SK-N-SH (cell line): ENCODE data around the gene TBCD. TPM values are rescaled to one million over a fixed set of nuclear protein-coding genes. Genes with fewer than 3 reads are reported as not detected.

Source experiments
- CTCF ChIA-PET: fragments of 300-600, 350-600 bp; formaldehyde crosslinking; extraction: SDS; loops from one replicate; lab custom pipeline; 2021; lab: Yijun Ruan, JAX
- POLR2A ChIA-PET: fragments of 350-600 bp; sonication (Branson Sonifier 250); formaldehyde crosslinking; extraction: SDS; loops from one replicate; lab custom pipeline; 2020; ENCODE audit warnings: antibody characterized with exemption, inconsistent platforms; lab: Yijun Ruan, JAX
- DNase-seq: peaks from one replicate; pipeline ENCODE4 v3.0.0; 2012
- H2AFZ ChIP-seq: fragments of 200-600 bp; sonication (generic); 2 replicates; pipeline ENCODE4 v1.8.1; 2016; ENCODE audit warnings: antibody characterized with exemption, mild to moderate bottlenecking, low read depth
- H3F3A ChIP-seq: fragments of 200-600 bp; sonication (generic); replicated peaks from 2 replicates; pipeline ENCODE3; 2016; ENCODE audit warnings: antibody characterized with exemption, mild to moderate bottlenecking; ENCODE audit not compliant: insufficient read depth
- H3K27ac ChIP-seq, 2 experiments: fragments of 200-500 bp in 1 of 2; fragments of 200-600 bp in 1 of 2; sonication (Bioruptor generic) in 1 of 2; sonication (generic), shearing (Covaris generic) in 1 of 2; 2 replicates each; pipeline versions ENCODE4 v1.5.1 to v1.6.1; 2014 to 2016; ENCODE audit warnings: low read depth in 2 of 2, inconsistent platforms in 1 of 2, low read length in 1 of 2, mild to moderate bottlenecking in 1 of 2, mixed read lengths in 1 of 2
- H3K27me3 ChIP-seq: fragments of 200-600 bp; sonication (generic), shearing (Covaris generic); 2 replicates; pipeline ENCODE4 v1.6.1; 2016; ENCODE audit warnings: mixed run types; ENCODE audit not compliant: insufficient read depth
- H3K36me3 ChIP-seq, 2 experiments: fragments of 200-500 bp in 1 of 2; fragments of 200-600 bp in 1 of 2; sonication (Bioruptor generic) in 1 of 2; sonication (generic) in 1 of 2; replicated peaks in 1 of 2; 2 replicates each; pipeline versions ENCODE3 to v1.5.1; 2014 to 2016; ENCODE audit warnings: low read length in 1 of 2, mild to moderate bottlenecking in 1 of 2; ENCODE audit not compliant: insufficient read depth in 2 of 2, control insufficient read depth in 1 of 2
- H3K4me1 ChIP-seq, 2 experiments: fragments of 200-500 bp in 1 of 2; fragments of 200-600 bp in 1 of 2; sonication (Bioruptor generic) in 1 of 2; sonication (generic), shearing (Covaris generic) in 1 of 2; 2 replicates each; pipeline versions ENCODE4 v1.5.1 to v1.6.1; 2014 to 2016; ENCODE audit warnings: low read depth in 1 of 2, low read length in 1 of 2, mixed run types in 1 of 2; ENCODE audit not compliant: insufficient read depth in 2 of 2, control insufficient read depth in 1 of 2
- H3K4me2 ChIP-seq: fragments of 200-600 bp; sonication (generic), shearing (Covaris generic); 2 replicates; pipeline ENCODE4 v1.6.1; 2017; ENCODE audit warnings: mixed run types
- H3K4me3 ChIP-seq, 2 experiments: fragments of 200-500 bp in 1 of 2; fragments of 200-600 bp in 1 of 2; sonication (Bioruptor generic) in 1 of 2; sonication (generic), shearing (Covaris generic) in 1 of 2; 2 replicates each; pipeline versions ENCODE4 v1.5.1 to v1.8.1; 2014 to 2016; ENCODE audit warnings: low read depth in 2 of 2, inconsistent platforms in 1 of 2, low read length in 1 of 2, mild to moderate bottlenecking in 1 of 2, mixed read lengths in 1 of 2, moderate library complexity in 1 of 2
- H3K79me2 ChIP-seq: fragments of 200-600 bp; sonication (generic); 2 replicates; pipeline ENCODE4 v1.8.1; 2017; ENCODE audit warnings: mild to moderate bottlenecking; ENCODE audit not compliant: insufficient read depth
- H3K9ac ChIP-seq: fragments of 200-600 bp; sonication (generic); 2 replicates; pipeline ENCODE4 v1.6.1; 2017; ENCODE audit warnings: mixed run types
- H3K9me2 ChIP-seq: fragments of 200-600 bp; sonication (generic); 2 replicates; pipeline ENCODE4 v1.6.1; 2017; ENCODE audit warnings: mixed run types
- H3K9me3 ChIP-seq: fragments of 200-600 bp; sonication (generic); 2 replicates; pipeline ENCODE4 v1.6.1; 2017; ENCODE audit warnings: mixed run types, mild to moderate bottlenecking, moderate library complexity
- H4K20me1 ChIP-seq: fragments of 200-600 bp; sonication (generic); 2 replicates; pipeline ENCODE4 v1.6.1; 2017; ENCODE audit warnings: mild to moderate bottlenecking, mixed run types; ENCODE audit not compliant: insufficient read depth
- CHD2 ChIP-seq: fragments of 150-350 bp; IDR thresholded peaks from 2 replicates; pipeline ENCODE4 v1.6.1; 2018; ENCODE audit warnings: low read length; ENCODE audit not compliant: partially characterized antibody
- EP300 ChIP-seq, 2 experiments: IDR thresholded peaks; 2 replicates each; pipeline versions ENCODE4 v1.4.0 to v1.6.1; 2012; ENCODE audit warnings: borderline replicate concordance in 1 of 2, low read depth in 1 of 2, low read length in 1 of 2
- EZH2phosphoT487 ChIP-seq: fragments of 200-600 bp; sonication (generic); IDR thresholded peaks from 2 replicates; pipeline ENCODE4 v1.6.1; 2017; ENCODE audit warnings: low read depth, mixed run types, mild to moderate bottlenecking, antibody characterized with exemption, moderate library complexity, borderline replicate concordance
- FOSL2 ChIP-seq: IDR thresholded peaks from 2 replicates; pipeline ENCODE4 v1.4.0; 2012; ENCODE audit warnings: low read depth, mild to moderate bottlenecking, moderate library complexity, borderline replicate concordance
- JUND ChIP-seq: IDR thresholded peaks from 2 replicates; pipeline ENCODE4 v1.4.0; 2012
- MXI1 ChIP-seq: IDR thresholded peaks from 2 replicates; pipeline ENCODE4 v1.6.1; 2012; ENCODE audit warnings: mild to moderate bottlenecking, low read depth, low read length, improper control_type of control experiment
- POLR2AphosphoS5 ChIP-seq: IDR thresholded peaks from 2 replicates; pipeline ENCODE4 v1.6.1; 2012; ENCODE audit warnings: low read depth, low read length
- RCOR1 ChIP-seq: fragments of 150-350 bp; IDR thresholded peaks from 2 replicates; pipeline ENCODE4 v1.6.1; 2017; ENCODE audit warnings: antibody characterized with exemption, low read length
- RFX5 ChIP-seq: IDR thresholded peaks from 2 replicates; pipeline ENCODE4 v1.6.1; 2012; ENCODE audit warnings: mild to moderate bottlenecking, improper control_type of control experiment, low read length
- SIN3A ChIP-seq: IDR thresholded peaks from 2 replicates; pipeline ENCODE4 v1.6.1; 2012; ENCODE audit warnings: low read depth, mild to moderate bottlenecking, low read length, moderate library complexity, borderline replicate concordance
- TCF12 ChIP-seq: IDR thresholded peaks from 2 replicates; pipeline ENCODE4 v1.4.0; 2012
- TEAD4 ChIP-seq: IDR thresholded peaks from 2 replicates; pipeline ENCODE4 v1.4.0; 2012; ENCODE audit warnings: mild to moderate bottlenecking, borderline replicate concordance; ENCODE audit not compliant: insufficient read depth
- YY1 ChIP-seq: IDR thresholded peaks from 2 replicates; pipeline ENCODE4 v1.4.0; 2012; ENCODE audit warnings: low read depth, mild to moderate bottlenecking
- WGBS: methylation state at CpG from one replicate; pipeline ENCODE4 v1.1.6; 2017; ENCODE audit warnings: low lambda C conversion rate; 5-methylcytosine and 5-hydroxymethylcytosine counted together
- polyA plus RNA-seq, 3 experiments: library from polyadenylated mRNA; depleted of rRNA; stranded (reverse); fragments of >200 nt; gene quantifications; 2 replicates each; pipeline ENCODE4 v1.2.3, GENCODE V29; 2012
- TF ChIP-seq, protein P1 (sequence below): fragments of 200-600 bp; sonication (generic); IDR thresholded peaks from 2 replicates; pipeline ENCODE4 v1.6.1; 2017; ENCODE audit warnings: antibody characterized with exemption, mild to moderate bottlenecking, moderate library complexity
- TF ChIP-seq, protein P2 (sequence below): IDR thresholded peaks from 2 replicates; pipeline ENCODE4 v1.6.1; 2012; ENCODE audit warnings: mild to moderate bottlenecking, low read depth, low read length, moderate library complexity
- TF ChIP-seq, protein P3 (sequence below): IDR thresholded peaks from 2 replicates; pipeline ENCODE4 v1.4.0; 2012; ENCODE audit warnings: low read depth, borderline replicate concordance
- TF ChIP-seq, protein P4 (sequence below): IDR thresholded peaks from 2 replicates; pipeline ENCODE4 v1.4.0; 2012; ENCODE audit warnings: low read depth, borderline replicate concordance
- TF ChIP-seq, protein P5 (sequence below): IDR thresholded peaks from 2 replicates; pipeline ENCODE4; 2012

Gene TBCD
- polyA plus RNA-seq, 1 of the 3 experiments (the other 2 are of a cell fraction) = 107 TPM

DNA sequence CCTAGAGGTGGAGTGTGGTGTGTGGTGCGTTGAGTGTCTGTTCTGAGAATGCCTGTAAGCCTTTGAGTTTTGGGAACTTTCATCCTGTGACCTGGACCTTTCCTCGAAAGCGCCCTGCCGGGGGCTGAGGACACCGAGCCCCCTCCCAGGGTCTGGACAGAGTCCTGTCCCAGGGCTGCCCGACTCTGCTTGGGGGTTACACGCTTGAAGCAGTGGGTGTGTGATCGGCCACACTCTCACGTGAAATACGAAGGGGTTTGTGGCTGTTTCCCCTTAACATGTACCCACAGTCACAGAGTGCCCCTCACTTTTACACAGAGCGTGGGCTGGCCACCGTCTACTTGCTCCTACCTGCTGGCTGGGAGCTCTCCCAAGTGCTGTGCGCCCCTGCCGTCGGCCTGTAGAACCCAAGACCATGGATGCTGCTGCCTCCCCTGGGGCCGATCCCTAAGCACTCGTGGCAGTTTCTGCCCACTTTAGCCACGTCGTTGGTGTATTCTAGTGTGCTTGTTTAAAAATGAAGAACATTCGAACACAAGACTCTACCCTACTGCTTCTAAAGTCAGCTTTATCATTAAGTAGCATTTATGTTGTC, 81.1 kb downstream of the TBCD start:
- no peak overlapping the region for H2AFZ ChIP-seq
- H3K9ac ChIP-seq = no peak overlapping the region
- no peak for TF ChIP-seq FOSL2
- TF ChIP-seq, protein P1, sequence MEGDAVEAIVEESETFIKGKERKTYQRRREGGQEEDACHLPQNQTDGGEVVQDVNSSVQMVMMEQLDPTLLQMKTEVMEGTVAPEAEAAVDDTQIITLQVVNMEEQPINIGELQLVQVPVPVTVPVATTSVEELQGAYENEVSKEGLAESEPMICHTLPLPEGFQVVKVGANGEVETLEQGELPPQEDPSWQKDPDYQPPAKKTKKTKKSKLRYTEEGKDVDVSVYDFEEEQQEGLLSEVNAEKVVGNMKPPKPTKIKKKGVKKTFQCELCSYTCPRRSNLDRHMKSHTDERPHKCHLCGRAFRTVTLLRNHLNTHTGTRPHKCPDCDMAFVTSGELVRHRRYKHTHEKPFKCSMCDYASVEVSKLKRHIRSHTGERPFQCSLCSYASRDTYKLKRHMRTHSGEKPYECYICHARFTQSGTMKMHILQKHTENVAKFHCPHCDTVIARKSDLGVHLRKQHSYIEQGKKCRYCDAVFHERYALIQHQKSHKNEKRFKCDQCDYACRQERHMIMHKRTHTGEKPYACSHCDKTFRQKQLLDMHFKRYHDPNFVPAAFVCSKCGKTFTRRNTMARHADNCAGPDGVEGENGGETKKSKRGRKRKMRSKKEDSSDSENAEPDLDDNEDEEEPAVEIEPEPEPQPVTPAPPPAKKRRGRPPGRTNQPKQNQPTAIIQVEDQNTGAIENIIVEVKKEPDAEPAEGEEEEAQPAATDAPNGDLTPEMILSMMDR = no peak
- no peak for TF ChIP-seq EP300 (IDR thresholded peaks at IDR 0.05; ENCODE audit: borderline replicate concordance in 1 of 2, low read depth in 1 of 2, low read length in 1 of 2)
- TF ChIP-seq, protein P2, sequence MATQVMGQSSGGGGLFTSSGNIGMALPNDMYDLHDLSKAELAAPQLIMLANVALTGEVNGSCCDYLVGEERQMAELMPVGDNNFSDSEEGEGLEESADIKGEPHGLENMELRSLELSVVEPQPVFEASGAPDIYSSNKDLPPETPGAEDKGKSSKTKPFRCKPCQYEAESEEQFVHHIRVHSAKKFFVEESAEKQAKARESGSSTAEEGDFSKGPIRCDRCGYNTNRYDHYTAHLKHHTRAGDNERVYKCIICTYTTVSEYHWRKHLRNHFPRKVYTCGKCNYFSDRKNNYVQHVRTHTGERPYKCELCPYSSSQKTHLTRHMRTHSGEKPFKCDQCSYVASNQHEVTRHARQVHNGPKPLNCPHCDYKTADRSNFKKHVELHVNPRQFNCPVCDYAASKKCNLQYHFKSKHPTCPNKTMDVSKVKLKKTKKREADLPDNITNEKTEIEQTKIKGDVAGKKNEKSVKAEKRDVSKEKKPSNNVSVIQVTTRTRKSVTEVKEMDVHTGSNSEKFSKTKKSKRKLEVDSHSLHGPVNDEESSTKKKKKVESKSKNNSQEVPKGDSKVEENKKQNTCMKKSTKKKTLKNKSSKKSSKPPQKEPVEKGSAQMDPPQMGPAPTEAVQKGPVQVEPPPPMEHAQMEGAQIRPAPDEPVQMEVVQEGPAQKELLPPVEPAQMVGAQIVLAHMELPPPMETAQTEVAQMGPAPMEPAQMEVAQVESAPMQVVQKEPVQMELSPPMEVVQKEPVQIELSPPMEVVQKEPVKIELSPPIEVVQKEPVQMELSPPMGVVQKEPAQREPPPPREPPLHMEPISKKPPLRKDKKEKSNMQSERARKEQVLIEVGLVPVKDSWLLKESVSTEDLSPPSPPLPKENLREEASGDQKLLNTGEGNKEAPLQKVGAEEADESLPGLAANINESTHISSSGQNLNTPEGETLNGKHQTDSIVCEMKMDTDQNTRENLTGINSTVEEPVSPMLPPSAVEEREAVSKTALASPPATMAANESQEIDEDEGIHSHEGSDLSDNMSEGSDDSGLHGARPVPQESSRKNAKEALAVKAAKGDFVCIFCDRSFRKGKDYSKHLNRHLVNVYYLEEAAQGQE = no peak
- TF ChIP-seq, protein P3, sequence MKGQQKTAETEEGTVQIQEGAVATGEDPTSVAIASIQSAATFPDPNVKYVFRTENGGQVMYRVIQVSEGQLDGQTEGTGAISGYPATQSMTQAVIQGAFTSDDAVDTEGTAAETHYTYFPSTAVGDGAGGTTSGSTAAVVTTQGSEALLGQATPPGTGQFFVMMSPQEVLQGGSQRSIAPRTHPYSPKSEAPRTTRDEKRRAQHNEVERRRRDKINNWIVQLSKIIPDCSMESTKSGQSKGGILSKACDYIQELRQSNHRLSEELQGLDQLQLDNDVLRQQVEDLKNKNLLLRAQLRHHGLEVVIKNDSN = no peak
- TF ChIP-seq, protein P4, sequence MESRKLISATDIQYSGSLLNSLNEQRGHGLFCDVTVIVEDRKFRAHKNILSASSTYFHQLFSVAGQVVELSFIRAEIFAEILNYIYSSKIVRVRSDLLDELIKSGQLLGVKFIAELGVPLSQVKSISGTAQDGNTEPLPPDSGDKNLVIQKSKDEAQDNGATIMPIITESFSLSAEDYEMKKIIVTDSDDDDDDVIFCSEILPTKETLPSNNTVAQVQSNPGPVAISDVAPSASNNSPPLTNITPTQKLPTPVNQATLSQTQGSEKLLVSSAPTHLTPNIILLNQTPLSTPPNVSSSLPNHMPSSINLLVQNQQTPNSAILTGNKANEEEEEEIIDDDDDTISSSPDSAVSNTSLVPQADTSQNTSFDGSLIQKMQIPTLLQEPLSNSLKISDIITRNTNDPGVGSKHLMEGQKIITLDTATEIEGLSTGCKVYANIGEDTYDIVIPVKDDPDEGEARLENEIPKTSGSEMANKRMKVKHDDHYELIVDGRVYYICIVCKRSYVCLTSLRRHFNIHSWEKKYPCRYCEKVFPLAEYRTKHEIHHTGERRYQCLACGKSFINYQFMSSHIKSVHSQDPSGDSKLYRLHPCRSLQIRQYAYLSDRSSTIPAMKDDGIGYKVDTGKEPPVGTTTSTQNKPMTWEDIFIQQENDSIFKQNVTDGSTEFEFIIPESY = no peak
- no peak for TF ChIP-seq MXI1
- no peak for TF ChIP-seq CHD2
- TF ChIP-seq RFX5 = no peak
- TF ChIP-seq JUND = no peak
- TF ChIP-seq SIN3A = no peak
- TF ChIP-seq YY1 = no peak
- TF ChIP-seq EZH2phosphoT487 = no peak
- no peak for TF ChIP-seq TEAD4
- TF ChIP-seq RCOR1 = no peak
- TF ChIP-seq POLR2AphosphoS5 = no peak
- no peak for TF ChIP-seq TCF12
- TF ChIP-seq, protein P5, sequence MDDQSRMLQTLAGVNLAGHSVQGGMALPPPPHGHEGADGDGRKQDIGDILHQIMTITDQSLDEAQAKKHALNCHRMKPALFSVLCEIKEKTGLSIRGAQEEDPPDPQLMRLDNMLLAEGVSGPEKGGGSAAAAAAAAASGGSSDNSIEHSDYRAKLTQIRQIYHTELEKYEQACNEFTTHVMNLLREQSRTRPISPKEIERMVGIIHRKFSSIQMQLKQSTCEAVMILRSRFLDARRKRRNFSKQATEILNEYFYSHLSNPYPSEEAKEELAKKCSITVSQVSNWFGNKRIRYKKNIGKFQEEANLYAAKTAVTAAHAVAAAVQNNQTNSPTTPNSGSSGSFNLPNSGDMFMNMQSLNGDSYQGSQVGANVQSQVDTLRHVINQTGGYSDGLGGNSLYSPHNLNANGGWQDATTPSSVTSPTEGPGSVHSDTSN = no peak
- no peaks in the 10 kb centered on the region; the same call in 1 of the 2 replicates for H4K20me1 ChIP-seq
- H3K4me2 ChIP-seq = no peak overlapping the region
- peaks cover 10 to 19% of the 10 kb centered on the region in 2 experiments for H3K36me3 ChIP-seq
- DNase-seq = no peak
- H3K27me3 ChIP-seq = no peaks in the 10 kb centered on the region
- H3K9me3 ChIP-seq = no peaks in the 10 kb centered on the region
- H3K27ac ChIP-seq = no peak overlapping the region
- H3K4me1 ChIP-seq = peaks cover 3 to 11% of the 10 kb centered on the region in 2 experiments; a peak in 1 of 4 replicates
- no peak overlapping the region for H3K4me3 ChIP-seq
- no peaks in the 10 kb centered on the region for H3K9me2 ChIP-seq
- WGBS = 94% methylated on average over 20 of the region's 20 CpGs
- CTCF ChIA-PET = interaction anchor here (0.6 to 2.3 kb wide), 4 partner anchors 24 to 244 kb away, joined by 3 to 5 read pairs (median 4); no protein-coding TSS in a partner anchor
- H3F3A ChIP-seq = no peaks in the 10 kb centered on the region
- POLR2A ChIA-PET = no interaction called here
- no peaks in the 10 kb centered on the region for H3K79me2 ChIP-seq
